Duodenal mucosa (tissue), 2 donors: ENCODE data around the gene PPIL6.

Source experiments
- H3K27ac ChIP-seq: one replicate; pipeline ENCODE4 v1.7.0; 2013; ENCODE audit warnings: low read depth, low read length
- H3K27me3 ChIP-seq, 2 donors: one replicate each; pipeline ENCODE4 v1.7.0; 2013; ENCODE audit warnings: low read length in 2 of 2, control low read depth in 1 of 2; ENCODE audit not compliant: insufficient read depth in 2 of 2, control insufficient read depth in 1 of 2
- H3K36me3 ChIP-seq, 2 donors: one replicate each; pipeline ENCODE4 v1.7.0; 2013; ENCODE audit warnings: low read length in 2 of 2, control low read depth in 1 of 2; ENCODE audit not compliant: insufficient read depth in 2 of 2, control insufficient read depth in 1 of 2
- H3K4me1 ChIP-seq, 2 donors: one replicate each; pipeline ENCODE4 v1.7.0; 2013; ENCODE audit warnings: low read length in 2 of 2, control low read depth in 1 of 2; ENCODE audit not compliant: insufficient read depth in 2 of 2, control insufficient read depth in 1 of 2
- H3K4me3 ChIP-seq, 2 donors: one replicate each; pipeline ENCODE4 v1.7.0; 2013; ENCODE audit warnings: low read length in 2 of 2, low read depth in 1 of 2
- H3K9ac ChIP-seq, 2 donors: one replicate each; pipeline ENCODE4 v1.7.0; 2013; ENCODE audit warnings: low read length in 2 of 2, low read depth in 1 of 2
- H3K9me3 ChIP-seq, 2 donors: one replicate each; pipeline ENCODE4 v1.7.0; 2013; ENCODE audit warnings: low read length in 2 of 2, control low read depth in 1 of 2; ENCODE audit not compliant: control insufficient read depth in 1 of 2

PPIL6 gene

GRCh38 chr6:109442393-109442924 is 2.0 kb upstream of the PPIL6 start:
- Histone ChIP-seq H3K4me1 (peaks cover 14 to 21% of the 10 kb centered on the region in 2 donors), H3K27ac (no peak overlapping the region), H3K9me3 (no peaks in the 10 kb centered on the region), H3K27me3 (no peaks in the 10 kb centered on the region), H3K36me3 (peaks cover 16 to 53% of the 10 kb centered on the region in 2 donors), H3K4me3 (peak overlapping the region; percentile 78 to 88), H3K9ac (peak overlapping the region in 1 of 2 donors; percentile 90)

- Histone ChIP-seq H3K36me3 (peaks cover 12 to 41% of the 10 kb centered on the region in 2 donors), H3K27ac (peak overlapping the region; percentile 78), H3K4me3 (peak overlapping the region; percentile 78 to 88)
These were observed 815 bp upstream of the PPIL6 start for GRCh38 chr6:109441069-109441816.

GRCh38 chr6:109436041-109436440 is 4.4 kb downstream of the PPIL6 start:
- H3K36me3 ChIP-seq = no peaks in the 10 kb centered on the region
- H3K27ac ChIP-seq = no peak overlapping the region
- no peak overlapping the region for H3K4me3 ChIP-seq
- no peaks in the 10 kb centered on the region for H3K27me3 ChIP-seq
- no peaks in the 10 kb centered on the region for H3K9me3 ChIP-seq
- no peak overlapping the region for H3K9ac ChIP-seq
- no peaks in the 10 kb centered on the region for H3K4me1 ChIP-seq

More at GRCh38 chr6:109441069-109441816, 815 bp upstream of the PPIL6 start:
- H3K9me3 ChIP-seq = no peaks in the 10 kb centered on the region
- no peaks in the 10 kb centered on the region for H3K27me3 ChIP-seq
- H3K9ac ChIP-seq = peak overlapping the region; percentile 84 to 90
- H3K4me1 ChIP-seq = peaks cover 14 to 17% of the 10 kb centered on the region in 2 donors

GRCh38 chr6:109434456-109434855 is 6.0 kb downstream of the PPIL6 start:
- H3K9me3 ChIP-seq = no peaks in the 10 kb centered on the region
- no peak overlapping the region for H3K27ac ChIP-seq
- H3K27me3 ChIP-seq = no peaks in the 10 kb centered on the region
- no peak overlapping the region for H3K9ac ChIP-seq
- H3K4me1 ChIP-seq = peaks cover 0 to under 1% of the 10 kb centered on the region in 2 donors
- no peaks in the 10 kb centered on the region for H3K36me3 ChIP-seq
- no peak overlapping the region for H3K4me3 ChIP-seq

GRCh38 chr6:109429496-109429895 is 10.9 kb downstream of the PPIL6 start:
- Histone ChIP-seq H3K4me1 (peaks cover 4 to 6% of the 10 kb centered on the region in 2 donors), H3K9ac (no peak overlapping the region), H3K36me3 (no peaks in the 10 kb centered on the region), H3K27me3 (no peaks in the 10 kb centered on the region), H3K4me3 (no peak overlapping the region), H3K27ac (no peak overlapping the region), H3K9me3 (no peaks in the 10 kb centered on the region)

- Histone ChIP-seq H3K9me3 (no peaks in the 10 kb centered on the region), H3K4me3 (no peak overlapping the region), H3K9ac (no peak overlapping the region), H3K36me3 (no peaks in the 10 kb centered on the region), H3K27me3 (no peaks in the 10 kb centered on the region), H3K4me1 (peaks cover 4 to 6% of the 10 kb centered on the region in 2 donors), H3K27ac (no peak overlapping the region)
These were observed 11.4 kb downstream of the PPIL6 start for GRCh38 chr6:109428889-109429477.

- Histone ChIP-seq H3K27ac (no peak overlapping the region), H3K4me3 (no peak overlapping the region), H3K27me3 (no peaks in the 10 kb centered on the region), H3K9me3 (no peaks in the 10 kb centered on the region), H3K9ac (no peak overlapping the region), H3K4me1 (peaks cover 4 to 6% of the 10 kb centered on the region in 2 donors), H3K36me3 (no peaks in the 10 kb centered on the region)
These were observed 15.5 kb downstream of the PPIL6 start for GRCh38 chr6:109424946-109425345.

- no peak overlapping the region for H3K27ac ChIP-seq
- H3K36me3 ChIP-seq = no peaks in the 10 kb centered on the region
- no peaks in the 10 kb centered on the region for H3K27me3 ChIP-seq
- H3K9me3 ChIP-seq = no peaks in the 10 kb centered on the region
- no peak overlapping the region for H3K9ac ChIP-seq
- H3K4me1 ChIP-seq = no peaks in the 10 kb centered on the region
- H3K4me3 ChIP-seq = no peak overlapping the region
These were observed 19.2 kb downstream of the PPIL6 start for GRCh38 chr6:109421184-109421583.

- H3K27ac ChIP-seq = no peak overlapping the region
- no peaks in the 10 kb centered on the region for H3K27me3 ChIP-seq
- no peaks in the 10 kb centered on the region for H3K4me1 ChIP-seq
- H3K9ac ChIP-seq = no peak overlapping the region
- no peaks in the 10 kb centered on the region for H3K36me3 ChIP-seq
- H3K9me3 ChIP-seq = no peaks in the 10 kb centered on the region
- H3K4me3 ChIP-seq = no peak overlapping the region
These were observed 19.7 kb downstream of the PPIL6 start for GRCh38 chr6:109420751-109421150.

GRCh38 chr6:109417646-109418045 is 22.8 kb downstream of the PPIL6 start:
- no peak overlapping the region for H3K27ac ChIP-seq
- H3K27me3 ChIP-seq = no peaks in the 10 kb centered on the region
- no peaks in the 10 kb centered on the region for H3K36me3 ChIP-seq
- no peaks in the 10 kb centered on the region for H3K4me1 ChIP-seq
- no peak overlapping the region for H3K4me3 ChIP-seq
- H3K9me3 ChIP-seq = no peaks in the 10 kb centered on the region
- H3K9ac ChIP-seq = no peak overlapping the region
